Measurements from ENCODE around the gene POLA2.
"Not testable (repeated sequence)": the region's sequence is repeated elsewhere in the genome, so short reads cannot be mapped to it uniquely, and the experiment has no call there.

GRCh38 chr11:65245046-65245445 lies 16.7 kb upstream of the POLA2 start:
- not testable (repeated sequence) for TF ChIP-seq CTCF, POLR2A (IDR thresholded peaks at IDR 0.05)

All from sigmoid colon (tissue), 3 donors.